Endometrial microvascular endothelial cells (primary cell): ENCODE measurements around the gene C1orf21. TPM values are rescaled to one million over a fixed set of nuclear protein-coding genes. Genes with fewer than 3 reads are reported as not detected.

Experiments used
- in situ Hi-C: cut with HindIII; loops from 2 replicates; pipeline ENCODE4 v1.10.0; 2017; ENCODE audit warnings: low sequenced_read_pairs, low pct_unique_long_range_greater_than_20kb; ENCODE audit errors: inconsistent ontology term
- total RNA-seq: library from RNA; depleted of rRNA; stranded (reverse); fragments of >200 nt; gene quantifications from one replicate; pipeline ENCODE4 v1.2.3, GENCODE V29; 2015; ENCODE audit errors: inconsistent ontology term

Gene C1orf21
- total RNA-seq, 1 donor from 2014 or later: 2.1 TPM

DNA sequence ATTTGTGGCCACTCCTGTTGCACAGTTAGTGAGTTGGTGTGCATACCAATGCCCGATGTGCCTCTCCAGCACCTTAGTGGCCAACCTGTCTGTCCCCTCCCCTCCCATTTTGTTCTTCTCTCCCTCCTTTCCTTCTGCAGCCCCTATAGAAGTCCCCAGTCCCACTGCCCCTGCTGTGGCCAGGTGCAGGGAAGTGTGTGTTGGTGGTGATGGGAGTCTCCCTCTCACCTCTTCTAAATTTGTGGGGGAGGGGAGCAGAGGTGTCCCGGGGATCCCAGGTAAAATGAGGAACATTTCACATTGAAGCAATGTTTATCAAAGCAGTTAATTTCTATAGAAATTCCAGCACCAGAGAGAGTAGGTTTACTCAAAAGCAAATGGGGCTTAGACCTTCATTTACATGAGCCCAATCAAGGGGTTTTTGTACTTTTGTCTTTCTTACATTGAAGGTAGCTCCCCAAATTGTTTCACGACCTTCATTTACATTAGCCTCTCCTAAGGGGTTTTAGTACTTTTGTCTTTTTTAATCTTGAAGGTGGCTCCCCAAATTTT is 3.0 kb upstream of the C1orf21 start:
- in situ Hi-C loops: no loop called here

DNA sequence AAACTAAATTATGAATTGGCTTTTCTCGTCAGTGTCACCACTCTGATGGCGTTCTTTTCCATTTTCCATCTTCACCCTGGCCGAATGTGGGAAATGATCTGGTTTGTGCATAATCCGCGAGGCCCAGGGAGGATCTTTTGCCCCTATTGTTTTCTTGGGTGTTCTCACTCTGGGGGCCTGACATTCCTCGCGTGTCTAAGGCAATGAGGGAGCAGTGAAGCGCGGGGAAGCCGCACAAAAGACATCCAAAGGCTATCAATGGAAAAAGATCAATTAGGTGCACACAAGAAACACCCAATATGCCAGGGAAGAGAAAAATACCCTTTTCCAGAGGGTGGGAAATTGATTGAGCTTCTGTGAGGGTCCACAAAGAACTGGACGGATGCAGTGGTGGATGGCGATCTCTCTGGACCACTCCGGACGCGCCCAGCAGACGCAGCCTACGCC is 941 bp upstream of the C1orf21 start:
- in situ Hi-C loops: no loop called here

DNA sequence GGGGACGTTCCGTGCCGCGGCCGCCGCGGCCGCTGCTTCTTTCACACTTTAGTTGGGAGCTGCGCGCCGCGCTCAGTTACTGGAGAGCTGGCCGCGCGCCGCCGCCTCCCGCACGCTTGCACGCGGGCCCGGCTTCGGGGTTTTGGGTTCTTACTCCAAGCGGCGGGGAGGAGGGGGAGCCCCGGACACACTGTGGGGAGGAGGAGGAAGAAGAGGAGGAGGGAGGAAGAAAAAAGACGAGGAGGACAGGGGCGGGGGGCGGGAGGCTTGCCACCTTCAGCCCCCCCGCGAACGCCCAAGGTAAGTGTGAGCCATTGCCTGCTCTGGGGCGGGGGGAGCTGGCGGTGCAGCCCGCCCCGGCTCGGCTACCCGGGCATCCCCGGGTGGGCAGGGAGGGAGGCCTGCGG is 243 bp downstream of the C1orf21 start:
- in situ Hi-C loops: no loop called here

DNA sequence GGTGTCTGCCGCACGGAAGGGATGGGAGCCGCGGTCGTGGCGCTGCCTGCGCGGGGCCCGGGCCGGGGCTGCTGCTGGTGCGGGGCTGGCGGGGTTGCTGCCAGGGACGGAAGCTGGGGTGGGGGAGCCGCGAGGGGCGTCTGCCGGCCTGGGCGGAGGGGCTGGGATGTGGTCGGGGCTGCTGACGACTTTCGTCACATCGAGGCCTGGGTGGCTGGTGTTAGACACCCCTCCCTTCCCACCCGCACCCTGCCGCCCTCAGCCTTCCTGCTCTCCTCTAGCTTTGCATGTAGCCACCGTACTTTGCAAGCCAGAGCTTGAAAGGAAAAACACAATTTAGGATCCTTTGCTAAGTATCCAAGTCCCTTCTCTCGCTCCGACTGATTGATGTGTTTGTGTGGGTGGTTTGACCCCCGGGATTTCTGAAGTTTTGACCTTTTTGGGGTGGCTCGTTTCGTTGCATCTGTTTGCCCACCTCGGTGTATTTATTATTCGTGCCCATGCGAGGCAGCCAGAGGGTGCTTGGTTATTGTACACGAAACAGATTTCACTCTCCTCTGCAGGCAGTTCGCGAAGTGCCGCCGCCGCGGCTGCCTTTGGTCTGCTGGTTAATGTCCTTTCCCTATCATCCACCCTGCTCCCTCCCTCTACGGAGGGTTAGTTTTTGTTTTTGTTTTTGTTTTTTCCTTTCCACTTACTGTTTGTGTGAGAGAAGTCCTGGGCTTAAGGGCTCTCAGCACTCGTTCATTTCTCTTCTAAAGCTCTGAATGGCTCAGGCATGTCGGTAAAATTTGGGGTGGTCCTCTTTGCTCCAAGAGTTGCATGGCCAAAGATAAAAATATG is 868 bp downstream of the C1orf21 start:
- in situ Hi-C loops: no loop called here

DNA sequence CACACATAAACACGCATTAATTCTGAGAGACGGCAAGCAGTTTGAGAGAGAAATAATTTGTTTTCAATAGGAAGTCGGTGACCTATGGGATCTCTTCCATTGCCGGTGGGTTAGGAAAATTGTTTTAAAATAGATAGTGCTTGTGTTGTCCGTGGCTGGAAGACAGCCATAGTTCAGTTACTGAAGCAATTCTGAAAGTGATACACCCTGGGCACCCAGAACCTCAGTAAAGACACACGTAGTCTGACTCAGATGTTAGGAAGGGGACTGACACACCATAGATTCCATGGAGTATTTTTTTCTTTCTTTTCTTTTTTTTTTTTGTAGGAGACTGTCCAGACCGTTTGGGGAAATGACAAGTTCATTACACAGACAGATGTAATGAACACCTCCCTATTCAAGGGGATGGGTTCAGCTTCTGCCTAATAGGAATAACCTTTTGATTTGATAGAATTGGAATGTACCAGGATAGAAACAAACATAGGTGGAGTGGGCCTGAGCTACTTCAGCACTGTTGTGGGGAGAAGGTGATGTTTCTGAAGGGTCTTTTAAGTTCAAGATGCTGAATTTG is 1.6 kb downstream of the C1orf21 start:
- in situ Hi-C loops: no loop called here

DNA sequence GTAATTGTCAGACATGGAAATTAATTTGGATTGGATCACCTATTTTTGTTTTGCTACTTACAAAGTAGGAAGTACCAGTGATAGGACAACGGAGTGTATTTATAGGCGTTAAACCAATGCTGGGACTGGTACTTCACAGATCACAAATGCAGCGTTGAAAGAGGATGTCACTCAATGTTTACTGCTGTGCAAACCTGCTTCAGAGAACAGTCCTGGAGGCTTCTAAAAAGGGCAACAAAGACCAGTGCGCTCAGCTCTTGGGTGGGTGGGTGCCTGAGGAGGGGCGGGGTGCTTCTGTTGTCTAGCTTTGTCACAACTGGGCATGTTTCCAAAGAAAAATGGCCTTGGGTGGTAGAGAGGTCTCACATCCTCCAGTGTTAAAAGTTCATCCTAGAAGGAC is 2.1 kb downstream of the C1orf21 start:
- in situ Hi-C loops: no loop called here

DNA sequence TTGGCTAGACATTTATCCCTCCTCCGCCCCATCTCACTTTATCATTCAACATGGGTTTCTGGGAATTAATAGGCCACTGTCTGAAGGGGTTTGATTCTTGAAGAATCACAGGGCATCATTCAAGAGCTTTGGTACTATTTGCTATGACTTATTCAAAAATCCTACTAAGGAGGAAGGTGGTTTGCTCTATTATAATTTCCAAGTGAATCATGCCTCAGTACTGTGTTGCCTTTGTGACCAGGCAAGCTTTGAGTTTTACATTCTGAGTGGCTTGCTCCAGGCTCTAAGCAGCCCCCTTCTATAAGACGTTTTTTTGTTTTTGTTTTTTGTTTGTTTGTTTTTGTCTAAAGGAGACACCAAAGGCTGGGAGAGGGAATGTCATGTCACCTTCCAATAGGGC is 2.6 kb downstream of the C1orf21 start:
- in situ Hi-C loops: no loop called here

DNA sequence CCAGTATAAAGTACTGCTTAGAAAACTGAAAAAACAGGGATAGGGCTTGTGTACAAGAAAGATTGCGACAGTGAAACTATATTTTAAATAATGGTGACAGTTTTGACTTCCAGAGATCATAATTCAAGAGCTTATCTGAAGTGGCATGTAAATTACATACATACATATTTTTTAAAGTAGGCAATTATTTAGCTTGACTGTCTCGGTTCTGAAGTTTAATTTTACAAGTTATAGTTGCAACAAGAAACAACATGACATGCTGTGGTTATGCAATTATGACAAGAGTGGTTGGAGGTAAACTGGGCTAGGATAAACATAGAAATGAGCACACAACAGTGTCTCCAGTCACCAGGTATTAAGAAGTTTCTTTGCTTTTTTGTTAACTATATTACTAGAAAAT is 4.1 kb downstream of the C1orf21 start:
- in situ Hi-C loops: no loop called here

DNA sequence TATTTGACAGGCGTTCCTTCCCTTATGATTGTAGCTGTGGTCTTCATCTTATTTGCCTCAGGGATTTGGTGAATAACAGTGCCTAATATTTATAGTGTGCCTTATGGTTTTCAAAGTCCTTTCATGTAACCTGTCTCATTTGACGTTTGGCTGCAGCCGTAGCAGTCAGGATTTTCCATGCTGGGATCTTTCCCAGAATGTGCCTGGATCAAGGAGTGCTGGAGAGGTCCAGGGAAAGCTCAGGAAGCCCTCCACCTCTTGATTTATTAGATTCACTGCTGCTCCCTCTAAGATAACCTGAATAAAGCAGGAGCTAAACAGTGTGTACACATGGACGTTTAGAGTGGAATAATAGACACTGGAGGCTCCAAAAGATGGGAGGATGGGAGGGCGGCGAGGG is 5.2 kb downstream of the C1orf21 start:
- in situ Hi-C loops: no loop called here

DNA sequence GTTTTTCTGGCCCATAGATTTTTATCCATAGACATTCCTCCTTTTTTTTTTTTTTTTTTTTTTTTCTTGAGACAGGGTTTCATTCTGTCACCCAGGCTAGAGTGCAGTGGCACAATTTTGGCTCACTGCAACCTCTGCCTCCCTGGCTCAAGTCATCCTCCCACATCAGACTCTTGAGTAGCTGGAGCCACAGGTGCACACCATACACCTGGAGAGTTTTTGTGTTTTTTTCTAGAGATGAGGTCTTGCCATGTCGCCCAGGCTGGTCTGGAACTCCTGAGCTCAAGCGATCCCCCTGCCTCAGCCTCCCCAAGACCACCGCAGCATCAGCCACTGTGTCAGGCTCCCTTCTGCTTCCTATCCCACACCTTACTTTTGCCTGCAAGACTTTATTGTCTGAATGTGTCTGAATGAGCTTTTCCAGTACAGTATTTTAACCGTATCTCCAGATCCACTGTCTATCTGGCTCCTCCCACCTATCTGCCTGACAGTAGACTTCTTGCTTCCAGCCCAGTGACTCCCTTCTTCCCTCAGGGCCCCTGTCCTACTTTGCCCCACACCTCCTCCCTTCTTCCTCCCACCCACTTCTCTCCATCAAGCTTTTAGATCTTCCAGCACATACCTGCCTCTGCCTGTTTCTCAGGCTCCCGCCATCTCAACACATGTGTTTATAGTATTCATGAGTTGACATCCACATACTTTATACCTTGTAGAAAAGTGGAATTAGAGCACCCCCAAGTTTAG is 6.1 kb downstream of the C1orf21 start:
- in situ Hi-C loops: no loop called here

DNA sequence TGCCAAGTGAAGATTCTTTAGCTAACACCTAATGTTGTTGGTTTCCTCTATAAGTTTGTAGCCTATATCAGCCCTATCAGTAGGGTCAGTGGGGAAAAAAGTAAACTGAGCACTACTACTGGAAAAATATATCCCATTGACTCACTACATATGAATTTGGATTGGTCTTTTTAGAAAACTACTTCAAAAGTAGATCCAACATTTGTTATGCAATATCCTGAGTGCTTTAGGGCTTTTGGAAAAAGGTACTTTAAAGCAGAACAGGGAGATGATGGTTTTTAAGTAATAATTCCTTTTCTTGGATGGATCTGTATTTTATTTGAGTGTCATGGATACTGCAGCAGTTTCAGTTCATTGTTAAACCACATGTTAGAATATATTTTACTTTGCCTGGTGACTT is 7.1 kb downstream of the C1orf21 start:
- in situ Hi-C loops: no loop called here

DNA sequence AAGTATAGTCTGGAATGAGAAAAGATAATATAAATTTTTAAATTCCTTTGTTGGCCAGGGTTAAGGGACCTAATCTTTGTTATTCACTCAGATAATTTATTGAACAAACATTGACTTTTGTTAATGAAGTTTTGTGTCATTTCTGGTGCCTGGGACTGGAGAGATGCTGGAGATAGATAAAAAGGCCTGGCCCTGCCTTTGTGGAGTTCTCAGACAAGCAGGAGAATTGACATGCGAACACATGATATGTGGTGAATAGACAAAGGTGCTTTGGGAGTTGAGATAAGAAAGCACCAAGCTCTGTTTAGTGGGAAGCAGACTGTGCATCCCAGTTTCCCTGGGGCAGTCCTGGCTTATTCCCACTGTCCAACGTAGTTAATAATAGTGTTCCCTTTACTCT is 8.5 kb downstream of the C1orf21 start:
- in situ Hi-C loops: no loop called here

DNA sequence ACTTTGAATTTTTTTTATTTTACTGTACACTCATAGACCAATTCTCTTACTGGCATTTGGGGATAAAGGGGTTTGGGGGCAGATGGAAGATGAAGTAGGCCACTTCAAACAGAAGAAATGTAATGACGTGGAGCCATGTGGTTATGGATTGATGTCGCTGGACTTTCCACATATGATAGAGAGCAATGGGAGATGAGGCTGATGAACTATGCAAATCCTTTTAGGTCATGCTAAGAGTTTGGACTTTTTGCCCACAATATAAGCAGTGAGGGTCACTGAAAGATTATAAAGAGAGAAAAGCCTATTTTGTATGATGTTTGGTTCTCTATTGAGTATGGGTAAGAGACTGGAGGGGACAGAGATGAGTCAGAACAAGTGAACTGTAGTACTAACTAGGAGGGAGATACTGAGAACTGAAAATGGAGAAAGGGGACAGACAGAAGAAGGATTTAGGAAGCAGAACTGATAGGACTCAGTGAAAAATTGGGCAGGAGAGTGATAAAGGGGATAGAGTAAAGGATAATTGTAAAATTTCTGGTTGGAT is 9.2 kb downstream of the C1orf21 start:
- in situ Hi-C loops: no loop called here

DNA sequence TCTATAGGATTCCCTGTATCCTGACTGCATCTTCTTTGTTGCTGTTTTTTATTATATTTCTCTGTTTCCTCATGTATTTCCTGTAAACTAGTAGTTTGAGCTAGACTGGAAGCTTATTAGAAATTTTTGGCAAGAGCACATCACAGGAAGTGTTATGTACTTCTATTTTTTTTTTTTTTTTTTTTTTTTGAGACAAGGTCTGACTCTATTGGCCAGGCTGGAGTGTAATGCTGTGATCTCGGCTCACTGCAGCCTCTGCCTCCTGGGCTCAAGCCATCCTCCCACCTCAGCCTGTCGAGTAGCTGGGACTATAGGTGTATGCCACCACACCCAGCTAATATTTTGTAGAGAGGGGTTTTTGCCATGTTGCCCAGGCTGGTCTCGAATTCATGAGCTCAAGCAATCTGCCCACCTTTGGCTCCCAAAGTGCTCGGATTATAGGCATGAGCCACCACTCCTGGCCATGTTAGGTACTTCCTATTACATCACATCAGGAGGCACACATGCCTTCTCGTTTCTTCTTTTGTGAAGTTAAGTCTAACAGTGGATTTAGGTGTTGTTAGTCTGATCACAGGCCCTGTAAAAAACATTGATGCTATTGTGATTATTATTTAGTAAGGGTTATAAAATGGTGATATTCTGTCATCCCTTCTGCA is 12.5 kb downstream of the C1orf21 start:
- in situ Hi-C loops: no loop called here

DNA sequence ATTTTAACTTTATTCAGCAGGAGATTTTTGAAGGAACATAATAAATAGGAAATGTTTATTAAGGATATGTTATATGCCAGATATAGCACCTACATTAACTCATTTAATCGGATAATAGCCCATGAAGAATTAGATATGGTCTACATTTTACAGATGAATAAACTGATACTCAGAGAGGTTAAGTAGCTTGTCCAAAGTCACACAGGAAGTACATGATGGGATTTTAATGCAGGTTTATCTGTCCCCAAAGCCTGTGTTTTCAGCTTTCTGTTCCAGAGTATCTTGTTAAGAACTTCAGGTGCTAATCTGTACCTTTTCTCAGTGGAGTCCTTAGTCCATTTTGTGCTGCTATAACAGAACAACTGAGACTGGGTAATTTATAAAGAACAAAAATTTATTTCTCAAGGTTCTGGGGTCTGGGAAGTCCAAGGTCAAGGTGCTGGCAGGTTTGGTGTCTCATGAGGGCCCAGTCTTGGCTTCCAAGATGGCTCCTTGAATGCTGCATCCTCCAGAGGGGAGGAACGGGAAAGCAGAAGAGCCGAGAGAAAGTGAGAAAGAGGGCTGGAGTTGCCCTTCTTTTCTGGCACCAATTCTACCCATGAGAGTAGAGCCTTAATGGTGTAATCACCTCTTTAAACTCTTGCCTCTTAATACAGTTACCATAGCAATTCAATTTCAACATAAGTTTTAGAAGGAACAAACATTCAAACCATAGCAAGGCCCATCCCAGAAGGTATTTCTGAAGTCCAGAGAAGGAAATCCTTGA is 17.3 kb downstream of the C1orf21 start:
- in situ Hi-C loops: no loop called here

DNA sequence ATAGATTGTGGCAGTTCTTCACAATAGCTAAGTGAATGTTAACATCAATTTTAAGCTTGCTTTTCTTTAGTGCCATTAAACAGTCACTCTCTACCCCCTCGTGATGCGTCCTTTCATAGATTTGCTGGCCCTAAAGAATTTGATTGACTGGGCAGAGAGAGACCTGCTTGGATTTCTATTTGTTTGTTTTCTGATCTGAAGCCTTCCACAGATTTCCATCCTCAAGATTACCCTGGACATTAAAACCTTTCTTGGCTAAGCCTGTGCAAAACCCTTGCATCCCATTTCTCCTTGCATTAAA is 17.8 kb downstream of the C1orf21 start:
- in situ Hi-C loops: no loop called here

DNA sequence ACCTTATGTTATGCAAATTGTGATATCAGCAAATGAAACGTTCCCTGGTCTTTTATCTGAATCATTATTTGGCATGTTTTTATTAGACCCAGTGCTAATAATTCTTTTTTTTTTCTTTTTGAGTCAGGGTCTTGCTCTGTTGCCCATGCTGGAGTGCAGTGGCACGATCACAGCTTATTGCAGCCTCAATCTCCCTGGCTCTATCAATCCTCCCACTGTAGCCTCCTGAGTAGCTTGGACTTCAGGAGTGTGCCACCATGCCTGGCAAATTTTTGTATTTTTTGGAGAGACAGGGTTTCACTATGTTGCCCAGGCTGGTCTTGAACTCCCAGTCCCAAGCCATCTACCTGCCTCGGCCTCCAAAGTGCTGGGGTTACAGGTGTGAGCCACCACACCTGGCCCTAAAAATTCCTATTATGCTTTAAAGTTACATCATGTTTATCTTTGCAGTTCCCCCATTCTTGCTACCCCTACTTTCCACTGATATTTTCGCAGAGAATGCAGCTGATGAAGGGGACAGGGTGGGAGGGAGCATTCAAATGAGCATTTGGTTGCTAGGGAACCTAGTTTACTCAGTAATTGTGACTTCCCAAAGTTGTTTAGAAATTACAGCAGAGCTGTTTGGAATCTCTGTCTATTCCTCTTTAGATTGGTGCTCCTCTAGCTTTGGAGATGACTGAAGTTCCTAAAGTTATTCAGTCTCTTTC is 18.4 kb downstream of the C1orf21 start:
- in situ Hi-C loops: no loop called here

DNA sequence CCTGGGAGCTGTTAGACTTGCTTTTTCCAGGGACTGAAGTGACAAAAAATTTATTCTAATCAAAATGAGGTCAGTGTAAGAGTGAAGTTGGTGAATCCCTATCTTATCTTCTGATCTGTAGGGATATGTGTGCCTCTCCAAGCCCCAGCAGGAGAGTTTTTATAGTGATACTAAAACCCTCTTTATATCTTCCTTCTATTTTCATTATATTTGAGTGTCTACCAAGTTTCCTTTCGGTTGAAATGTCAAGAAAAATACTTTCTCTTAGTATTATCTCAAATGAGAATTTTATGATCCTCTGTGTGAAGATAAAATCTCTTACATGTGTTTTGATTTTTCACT is 18.9 kb downstream of the C1orf21 start:
- in situ Hi-C loops: no loop called here
